ENCODE measurements around the gene OR5H2.
"Not testable (repeated sequence)": the region's sequence is repeated elsewhere in the genome, so short reads cannot be mapped to it uniquely, and the experiment has no call there.

Gene OR5H2

GRCh38 chr3:98282205-98282604 lies at the start of gene OR5H2:
Gene OR5H2 (plus strand): TSS chr3:98282505. CDS start chr3:98282903, 398 bp downstream.
- no peak for DNase-seq

- no peak for DNase-seq
Measured at GRCh38 chr3:98233468-98233867, 48.8 kb upstream of the OR5H2 start.

GRCh38 chr3:98240131-98240530 lies 42.2 kb upstream of the OR5H2 start:
- no peak for DNase-seq

DNA sequence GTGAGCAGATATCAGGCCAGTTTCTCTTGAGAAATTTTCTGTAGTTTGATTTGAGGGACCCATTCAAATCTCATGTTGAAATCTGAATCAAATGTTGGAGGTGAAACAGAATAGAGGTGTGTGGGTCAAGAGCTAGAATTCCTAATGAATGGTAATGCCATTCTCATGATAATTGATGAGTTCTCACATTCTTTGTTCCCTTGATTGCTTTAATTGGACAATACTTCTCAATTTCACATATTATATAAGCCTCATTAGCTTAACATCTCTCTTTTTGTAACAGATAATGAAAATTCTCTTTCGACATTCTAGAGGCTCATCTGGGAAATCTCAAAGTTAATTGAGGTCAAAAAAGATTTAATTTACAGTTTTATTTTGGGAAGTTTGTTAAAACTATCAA lies 40.1 kb upstream of the OR5H2 start:
- no peak for DNase-seq

DNA sequence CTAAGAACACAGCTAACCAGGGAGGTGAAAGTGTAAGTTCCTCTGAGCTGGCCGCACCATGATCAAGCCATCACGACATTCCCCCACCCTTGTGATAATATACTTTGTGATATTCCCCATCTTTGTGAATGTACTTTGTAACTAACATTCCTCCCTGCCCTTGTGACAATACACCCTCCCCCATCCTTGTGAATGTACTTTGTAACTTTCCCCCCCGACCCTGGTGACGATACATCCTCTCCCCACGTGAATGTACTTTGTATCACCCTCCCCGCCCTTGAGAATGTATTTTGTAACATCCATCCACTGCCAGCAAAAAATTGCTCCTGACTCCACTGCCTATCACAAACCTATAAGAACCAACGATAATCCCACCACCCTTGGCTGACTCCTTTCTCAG lies 38.5 kb upstream of the OR5H2 start:
- no peak for DNase-seq

DNA sequence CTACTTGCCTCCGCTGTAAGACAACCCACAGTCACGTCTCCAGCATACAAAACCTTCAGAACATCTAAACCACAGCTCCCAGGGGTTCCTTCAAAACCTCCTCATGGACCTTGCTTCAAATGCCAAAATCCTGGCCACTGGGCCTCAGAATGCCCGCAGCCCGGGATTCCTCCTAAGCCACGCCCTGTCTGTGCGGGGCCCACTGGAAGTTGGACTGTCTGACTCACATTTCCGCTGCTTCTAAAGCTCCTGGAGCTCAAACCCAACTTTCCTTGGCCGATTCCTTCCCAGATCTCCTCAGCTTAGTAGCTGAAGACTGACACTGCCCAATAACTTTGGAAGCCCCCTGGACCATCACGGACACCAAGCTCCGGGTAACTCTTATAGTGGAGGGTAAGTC lies 36.2 kb upstream of the OR5H2 start:
- DNase-seq, result no peak

GRCh38 chr3:98256026-98256425 lies 26.3 kb upstream of the OR5H2 start:
- DNase-seq, result not testable (repeated sequence)

DNA sequence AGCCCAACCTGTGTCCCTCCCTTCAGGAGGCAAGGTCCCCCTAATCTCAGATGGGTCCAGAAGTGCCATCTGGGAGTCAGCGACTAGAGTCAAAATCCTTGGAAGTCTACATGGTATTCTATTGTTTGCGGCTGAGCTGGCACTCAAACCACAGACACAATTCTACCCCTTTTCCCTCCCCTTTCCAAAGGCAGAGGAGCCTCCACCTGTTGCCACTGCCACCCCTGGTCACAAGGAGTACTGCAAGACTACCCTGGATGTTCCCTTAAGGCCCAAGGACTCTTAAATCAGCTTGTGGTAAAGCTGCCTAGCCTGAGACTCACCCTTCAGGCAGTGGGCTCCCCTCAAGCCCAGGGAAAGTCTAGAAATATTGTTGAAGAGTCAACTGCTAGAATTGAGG lies 22.6 kb upstream of the OR5H2 start:
- DNase-seq, result no peak

DNA sequence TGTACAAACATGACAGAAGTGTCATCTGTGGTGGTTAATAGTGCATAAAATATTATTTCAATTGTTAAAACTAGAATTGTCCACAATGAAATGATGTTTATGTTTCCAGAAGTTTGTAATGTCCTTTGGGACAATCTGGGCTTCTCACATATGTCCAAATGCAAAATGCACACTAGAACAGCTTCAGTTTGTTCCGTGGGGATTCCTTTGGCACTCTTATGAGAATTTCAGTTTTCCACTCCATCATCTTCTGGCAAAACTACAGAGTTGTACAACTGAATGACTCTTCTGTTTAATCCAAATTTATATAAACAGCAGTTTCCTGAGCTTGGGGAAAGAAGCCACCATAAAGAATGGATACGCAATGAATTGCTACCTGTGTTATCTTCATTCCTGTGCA lies 20.3 kb upstream of the OR5H2 start:
- DNase-seq, result no peak

DNA sequence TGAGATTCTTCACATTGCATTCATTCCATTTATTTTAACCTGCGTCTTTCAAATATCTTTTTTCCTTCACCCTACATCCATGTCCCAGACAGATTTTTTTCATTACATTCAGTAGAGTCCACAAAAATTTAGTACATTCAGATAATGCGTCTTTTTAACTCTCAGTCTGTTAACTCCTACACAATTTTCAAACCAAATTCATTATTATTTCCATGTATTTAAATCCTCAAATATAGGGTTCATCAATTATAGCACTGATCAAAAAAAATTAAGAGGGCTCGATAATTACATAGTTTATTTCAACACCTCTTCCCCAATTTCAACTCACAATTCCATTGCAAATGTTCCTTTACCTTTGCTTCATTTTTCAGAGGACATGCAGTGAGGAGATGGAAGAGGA lies 18.4 kb upstream of the OR5H2 start, which contains the start of gene OR5H6:
Gene OR5H6 (plus strand): TSS at position 301 of the 400 bp plus-strand sequence. CDS start 89 bp downstream, at position 390.
- DNase-seq, result no peak

DNA sequence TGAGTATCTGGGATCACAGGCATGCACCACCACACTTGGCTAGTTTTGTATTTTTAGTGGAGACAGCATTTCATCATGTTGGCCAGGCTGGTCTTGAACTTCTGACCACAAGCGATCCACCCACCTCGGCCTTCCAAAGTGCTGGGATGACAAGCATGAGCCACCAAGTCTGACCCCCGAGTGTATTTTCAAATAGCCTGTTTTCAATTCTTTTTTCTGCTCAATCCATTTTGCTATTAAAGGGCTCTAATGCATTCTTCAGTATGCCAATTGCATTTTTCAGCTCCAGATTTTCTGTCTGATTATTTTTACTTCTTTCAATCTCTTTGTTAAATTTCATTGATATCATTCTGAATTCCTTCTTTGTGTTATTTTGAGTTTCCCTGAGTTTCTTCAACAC lies 12.5 kb upstream of the OR5H2 start:
- no peak for DNase-seq

DNA sequence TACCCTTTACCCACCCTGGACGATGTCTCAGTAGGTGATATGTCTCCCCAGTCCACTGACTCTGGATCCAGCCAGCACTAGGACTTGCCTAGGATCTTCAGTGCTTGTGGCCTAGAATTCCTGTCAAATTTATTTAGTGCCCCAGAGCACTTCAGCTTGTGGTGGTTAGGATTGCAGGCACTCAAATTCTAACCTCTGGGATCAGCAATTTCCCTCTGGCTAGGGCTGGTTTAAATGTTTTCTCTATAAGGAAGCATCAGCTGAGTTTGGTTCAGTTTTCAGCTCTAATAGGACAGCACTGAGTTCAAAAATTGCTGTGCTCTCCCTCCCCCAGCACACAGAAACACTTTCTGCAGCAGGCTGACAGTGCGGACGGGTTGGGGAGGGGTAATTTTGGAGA lies 10.2 kb upstream of the OR5H2 start:
- DNase-seq, result no peak

DNA sequence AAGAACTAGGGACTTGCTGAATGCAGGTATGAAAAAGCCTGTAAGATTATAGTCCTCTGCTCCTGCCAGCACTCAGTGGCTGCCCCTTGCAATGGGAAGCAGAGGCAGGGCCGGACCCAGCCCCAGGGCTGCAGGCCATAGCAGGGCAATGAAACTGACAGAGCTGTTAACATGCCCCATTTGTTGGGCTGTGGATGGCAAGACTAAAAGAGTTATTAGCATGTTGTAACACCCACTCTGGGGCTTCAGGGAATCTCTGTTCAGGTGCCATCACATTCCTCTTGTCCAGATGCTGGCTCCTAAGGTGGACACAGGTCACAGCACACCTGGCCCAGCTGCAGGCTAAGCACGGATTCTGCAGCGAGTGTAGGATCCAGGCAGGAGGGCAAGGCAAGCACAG lies 7.4 kb upstream of the OR5H2 start:
- no peak for DNase-seq

DNA sequence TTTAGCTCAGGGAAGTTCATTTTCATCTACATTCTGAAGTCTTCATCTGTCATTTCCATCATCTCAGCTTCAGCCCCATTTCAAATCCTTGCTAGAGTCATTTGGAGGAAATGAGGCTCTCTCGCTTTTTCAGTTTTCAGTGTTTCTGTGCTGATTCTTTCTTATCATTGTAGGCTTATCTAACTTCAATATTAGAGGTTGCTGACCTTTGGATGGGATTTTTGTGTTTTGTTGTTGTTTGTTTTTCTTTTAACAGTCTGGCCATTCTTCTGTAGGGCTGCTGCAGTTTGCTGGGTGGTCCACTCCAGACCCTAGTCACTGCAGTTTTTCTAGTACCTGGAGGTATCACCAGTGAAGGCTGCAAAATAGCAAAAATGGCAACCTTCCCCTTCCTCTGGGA lies 8.6 kb downstream of the OR5H2 start:
- no peak for DNase-seq

DNA sequence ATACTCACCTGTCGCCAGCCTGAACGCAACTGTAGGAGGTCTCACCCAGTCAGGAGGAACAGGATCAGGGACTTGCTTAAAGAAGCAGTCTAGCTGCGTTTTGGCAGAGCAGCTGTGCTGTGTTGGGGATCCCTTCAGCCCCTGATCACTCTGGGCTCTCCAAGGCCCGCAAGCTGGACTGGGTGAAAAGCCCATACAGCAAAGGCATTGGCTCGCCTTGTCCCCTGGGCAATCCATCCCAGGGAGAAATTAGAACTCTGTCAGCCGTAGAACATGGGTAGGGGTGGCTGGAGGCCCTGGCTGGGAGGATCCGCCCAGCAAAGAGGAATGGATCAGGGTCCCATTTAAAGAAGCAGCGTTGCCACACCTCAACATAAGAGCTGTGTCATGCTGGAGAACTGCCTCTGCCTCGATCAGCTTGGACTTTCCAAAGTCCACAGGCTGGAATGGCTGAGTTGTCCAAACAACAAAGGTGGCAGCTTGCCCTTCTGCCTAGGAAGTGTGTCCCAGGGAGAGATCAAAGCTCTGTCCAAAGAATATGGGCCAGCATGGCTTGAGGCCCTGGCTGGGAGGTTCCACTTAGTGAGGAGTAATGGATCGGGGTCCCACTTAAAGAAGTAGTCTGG lies 9.1 kb downstream of the OR5H2 start:
- DNase-seq, result no peak

DNA sequence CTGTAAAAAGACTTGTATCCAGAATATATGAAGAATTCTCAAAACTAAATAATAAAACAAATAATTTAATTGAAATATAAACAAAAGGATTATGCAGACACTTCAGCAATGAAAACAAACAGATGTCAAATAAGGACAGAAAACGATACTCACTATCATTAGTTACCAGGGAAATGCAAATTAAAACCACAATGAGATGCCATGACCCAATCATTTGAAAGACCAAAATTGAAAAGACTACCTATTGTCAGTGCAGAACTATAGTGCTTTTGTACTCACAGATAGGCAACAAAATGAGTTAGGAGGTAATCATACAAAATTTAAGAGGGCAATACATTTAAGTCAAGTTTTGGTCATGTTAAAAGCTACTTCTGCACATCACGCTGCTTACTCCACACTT lies 39.8 kb downstream of the OR5H2 start:
- DNase-seq, result no peak

DNA sequence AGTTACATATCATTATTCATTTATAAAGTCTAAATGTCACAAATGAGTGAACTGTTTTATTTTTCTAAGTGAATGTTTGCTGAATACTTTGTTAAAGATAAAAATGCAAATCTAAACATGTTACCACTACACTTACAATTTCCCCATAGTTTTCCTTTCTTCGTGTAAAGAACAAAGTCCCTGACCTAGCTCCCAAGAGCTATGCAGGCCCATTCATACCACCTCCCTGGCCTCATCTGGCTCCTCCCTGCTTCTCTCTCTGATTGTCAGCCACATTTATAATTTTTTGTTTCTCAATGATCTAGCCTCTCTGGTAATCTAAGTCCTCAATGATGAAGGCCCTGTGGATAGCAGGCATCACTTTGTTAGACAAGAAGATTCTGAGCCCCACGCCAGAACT lies 40.4 kb downstream of the OR5H2 start:
- DNase-seq, result no peak

DNA sequence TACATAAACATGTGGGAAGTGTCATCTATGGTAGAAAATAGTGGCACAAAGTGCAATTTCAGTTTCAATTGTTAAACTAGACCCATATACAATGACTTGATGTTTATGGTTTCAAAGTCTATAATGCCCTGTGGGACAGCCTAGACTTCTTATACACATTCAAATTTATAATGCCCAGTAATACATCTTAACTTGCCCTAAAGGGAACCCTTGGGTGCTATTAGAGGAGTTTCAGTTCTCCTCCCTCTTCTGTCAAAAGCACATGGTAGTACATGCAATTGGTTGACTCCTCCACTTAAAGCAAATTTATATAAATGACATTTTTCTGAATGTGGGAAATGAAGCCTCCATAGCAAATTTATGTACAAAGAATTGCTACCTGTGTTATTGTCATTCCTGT lies 41.1 kb downstream of the OR5H2 start:
- DNase-seq, result no peak

GRCh38 chr3:98325055-98325454 lies 42.8 kb downstream of the OR5H2 start:
- DNase-seq, result no peak

DNA sequence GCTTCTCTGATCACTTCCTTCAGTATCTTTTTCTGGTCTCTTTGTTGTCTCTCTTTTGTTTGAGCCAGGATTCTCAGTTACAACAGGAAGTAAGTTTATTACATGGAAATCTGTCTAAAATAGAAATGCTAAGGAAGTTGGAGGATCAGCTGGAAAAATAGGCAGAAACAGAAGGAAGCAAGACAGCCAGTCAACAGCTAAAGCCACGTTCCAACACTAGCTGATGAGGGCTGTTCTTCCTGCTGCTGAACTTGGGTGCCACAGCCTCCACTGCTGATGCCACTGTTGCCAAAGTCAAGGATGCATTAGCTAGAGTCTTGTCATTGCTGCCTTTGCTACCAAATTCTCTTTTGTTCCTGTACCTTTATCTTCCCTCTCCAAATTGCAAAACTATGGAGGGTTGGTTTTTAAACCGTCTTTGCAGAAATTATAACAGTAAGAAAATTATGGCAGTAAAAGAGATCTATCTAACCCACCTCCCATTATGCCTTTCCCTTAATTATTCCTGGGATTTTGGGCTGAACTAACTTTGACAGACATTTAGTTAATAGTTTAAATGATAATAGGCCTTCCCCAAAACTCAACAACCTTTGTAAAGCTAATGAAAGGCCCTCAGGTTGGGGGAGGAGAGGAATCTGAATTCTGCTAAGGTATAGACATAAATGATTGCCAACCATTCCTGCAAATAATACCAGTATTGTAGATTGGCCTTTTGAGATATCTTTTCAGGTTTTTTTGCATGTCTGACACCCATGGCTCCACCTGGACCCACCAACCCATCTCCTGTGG lies 44.0 kb downstream of the OR5H2 start:
- no peak for DNase-seq

GRCh38 chr3:98326945-98327344 lies 44.6 kb downstream of the OR5H2 start:
- DNase-seq, result no peak

GRCh38 chr3:98328933-98329332 lies 46.6 kb downstream of the OR5H2 start:
- no peak for DNase-seq

DNA sequence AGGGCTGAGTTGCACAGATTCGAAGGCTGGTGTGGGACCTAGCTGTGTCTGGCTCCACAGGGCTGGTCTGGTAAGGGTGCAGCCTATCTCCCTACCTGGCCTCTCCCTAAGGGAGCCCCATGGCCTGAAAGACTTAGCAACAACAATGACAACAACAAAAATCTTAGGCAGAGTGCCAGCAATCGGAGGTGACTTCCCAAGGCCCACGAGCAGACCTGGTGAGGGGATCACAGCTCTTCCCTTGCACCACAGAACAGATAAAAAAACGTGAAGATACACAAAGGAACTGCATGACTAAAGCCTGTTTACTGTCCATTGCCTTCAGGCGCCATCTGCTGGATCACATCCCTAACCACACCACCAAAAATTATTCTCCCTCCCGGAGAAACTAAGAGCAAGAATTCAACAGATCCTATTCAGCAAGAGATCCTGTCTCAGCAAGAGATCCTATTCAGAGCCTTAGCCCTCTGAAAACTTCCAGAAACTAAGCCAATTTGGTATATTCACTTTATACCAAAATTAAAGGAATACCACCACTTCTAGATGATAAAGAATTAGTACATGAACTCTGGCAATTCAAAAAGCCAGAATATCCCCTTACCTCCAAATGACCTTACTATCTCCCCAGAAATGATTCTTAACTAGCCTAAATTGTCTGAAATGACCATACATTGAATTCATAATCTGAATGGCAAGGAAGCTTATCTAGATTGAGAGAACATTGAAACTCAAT lies 47.3 kb downstream of the OR5H2 start:
- DNase-seq, result no peak

DNA sequence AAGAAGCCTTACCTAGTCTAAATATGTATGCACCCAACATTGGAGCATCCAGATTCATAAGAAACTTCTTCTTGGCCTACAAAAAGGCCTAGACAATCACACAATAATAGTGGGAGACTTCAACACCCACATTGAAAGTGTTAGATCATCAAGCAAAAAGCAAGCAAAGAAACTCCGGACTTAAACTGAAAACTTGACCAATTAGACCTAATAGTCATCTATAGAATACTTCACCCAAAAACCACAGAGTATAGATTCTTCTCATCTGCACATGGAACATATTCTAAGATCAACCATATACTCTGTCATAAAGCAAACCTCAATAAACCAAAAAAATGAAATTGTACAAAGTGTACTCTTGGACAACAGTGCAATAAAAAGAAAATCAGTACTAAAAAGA lies 49.0 kb downstream of the OR5H2 start:
- DNase-seq, result no peak
